GM12872 (cell line): Measurements from ENCODE around the gene CFAP46.

Experiments used
- TF ChIP-seq, protein P1 (sequence below): IDR thresholded peaks from 3 replicates; pipeline ENCODE4 v1.5.1; 2011; ENCODE audit warnings: low read depth, mild to moderate bottlenecking, low read length, moderate library complexity; ENCODE audit not compliant: insufficient read depth

Gene CFAP46

DNA sequence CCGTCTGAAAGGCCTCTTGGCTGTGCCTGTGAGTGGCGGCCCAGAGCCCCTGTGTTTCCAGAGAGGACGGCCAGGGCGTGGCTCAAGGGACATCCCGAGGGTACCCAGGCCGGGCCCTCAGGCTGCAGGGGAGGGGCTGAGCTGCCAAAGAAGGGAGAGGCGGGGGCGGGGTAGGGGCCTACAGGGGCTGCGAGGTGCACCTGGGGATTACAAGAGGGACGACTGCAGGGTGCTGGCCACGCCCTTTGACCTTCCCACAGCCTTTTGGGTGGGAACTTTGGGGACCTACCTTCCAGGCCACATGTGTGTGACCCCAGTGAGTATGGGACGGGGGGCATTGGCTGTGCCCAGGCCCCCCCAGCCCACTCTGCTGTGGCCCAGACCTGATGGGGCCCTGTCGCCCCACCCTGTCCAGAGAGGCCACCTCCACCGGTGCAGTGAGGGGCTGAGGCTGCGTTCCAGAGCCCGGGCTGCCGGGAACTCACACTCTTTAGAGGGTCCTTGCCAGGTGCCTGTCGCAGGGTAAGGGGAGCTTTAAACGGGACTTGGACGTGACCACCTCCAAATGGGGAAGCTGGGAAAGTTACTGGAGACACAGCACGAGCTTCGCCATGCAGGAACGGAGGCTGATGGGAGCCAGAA is 137.5 kb downstream of the CFAP46 start:
- TF ChIP-seq, protein P1, sequence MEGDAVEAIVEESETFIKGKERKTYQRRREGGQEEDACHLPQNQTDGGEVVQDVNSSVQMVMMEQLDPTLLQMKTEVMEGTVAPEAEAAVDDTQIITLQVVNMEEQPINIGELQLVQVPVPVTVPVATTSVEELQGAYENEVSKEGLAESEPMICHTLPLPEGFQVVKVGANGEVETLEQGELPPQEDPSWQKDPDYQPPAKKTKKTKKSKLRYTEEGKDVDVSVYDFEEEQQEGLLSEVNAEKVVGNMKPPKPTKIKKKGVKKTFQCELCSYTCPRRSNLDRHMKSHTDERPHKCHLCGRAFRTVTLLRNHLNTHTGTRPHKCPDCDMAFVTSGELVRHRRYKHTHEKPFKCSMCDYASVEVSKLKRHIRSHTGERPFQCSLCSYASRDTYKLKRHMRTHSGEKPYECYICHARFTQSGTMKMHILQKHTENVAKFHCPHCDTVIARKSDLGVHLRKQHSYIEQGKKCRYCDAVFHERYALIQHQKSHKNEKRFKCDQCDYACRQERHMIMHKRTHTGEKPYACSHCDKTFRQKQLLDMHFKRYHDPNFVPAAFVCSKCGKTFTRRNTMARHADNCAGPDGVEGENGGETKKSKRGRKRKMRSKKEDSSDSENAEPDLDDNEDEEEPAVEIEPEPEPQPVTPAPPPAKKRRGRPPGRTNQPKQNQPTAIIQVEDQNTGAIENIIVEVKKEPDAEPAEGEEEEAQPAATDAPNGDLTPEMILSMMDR, result no peak

DNA sequence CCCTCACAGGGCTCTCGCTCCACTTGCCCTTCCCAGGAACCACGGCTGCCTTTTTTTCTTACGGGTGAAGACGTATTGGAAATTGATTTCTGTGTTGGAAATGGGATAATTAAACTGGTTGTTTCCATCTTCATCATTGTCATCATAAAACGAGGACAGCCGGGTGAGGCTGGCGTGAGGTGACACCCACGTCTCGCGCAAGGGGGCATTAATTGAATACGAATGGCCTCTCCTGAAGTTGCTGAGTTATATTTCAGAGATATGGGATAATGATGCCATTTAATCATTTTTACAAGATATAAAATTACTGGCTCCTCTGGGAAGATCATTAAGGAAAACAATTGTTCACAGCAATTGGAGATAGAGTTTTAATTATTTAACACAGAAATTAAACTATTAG is 138.1 kb downstream of the CFAP46 start:
- TF ChIP-seq, protein P1, result no peak

DNA sequence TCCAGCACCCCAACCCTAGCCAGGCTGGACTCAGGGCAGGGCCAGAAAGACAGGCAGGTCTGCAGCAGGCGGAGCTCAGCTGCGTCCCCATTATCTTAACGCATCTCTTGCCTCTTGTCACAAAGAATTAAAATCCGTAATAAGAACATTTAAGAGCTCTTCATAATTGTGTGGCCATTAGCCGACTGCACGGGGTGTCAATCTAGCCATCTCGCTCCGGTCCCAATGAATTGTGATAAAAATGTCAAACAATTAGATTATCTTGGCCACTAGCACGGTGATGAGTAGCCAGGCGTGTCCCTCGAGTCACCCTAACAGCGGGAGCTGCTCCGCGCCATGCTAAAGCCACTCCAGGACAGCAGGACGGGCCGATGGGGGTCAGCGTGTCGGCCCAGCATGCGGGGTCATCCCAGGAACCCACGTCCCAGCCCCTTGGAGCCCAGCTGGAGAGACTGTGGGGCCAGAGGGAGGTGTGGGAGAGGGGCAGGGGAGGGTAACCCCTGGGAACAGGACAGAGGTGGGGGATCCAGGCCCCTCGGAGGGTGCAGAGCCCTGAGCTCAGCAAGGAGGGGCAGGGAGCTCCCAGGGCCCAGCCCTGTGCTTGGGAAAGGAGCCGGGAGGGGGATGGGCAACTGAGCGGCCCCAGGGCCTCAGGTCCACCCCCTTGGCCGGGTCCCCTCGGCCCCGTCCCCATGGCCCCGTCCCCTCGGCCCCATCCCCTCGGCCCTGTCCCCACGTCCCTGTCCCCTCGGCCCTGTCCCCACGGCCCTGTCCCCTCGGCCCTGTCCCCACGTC is 138.8 kb downstream of the CFAP46 start:
- TF ChIP-seq, protein P1, result no peak

DNA sequence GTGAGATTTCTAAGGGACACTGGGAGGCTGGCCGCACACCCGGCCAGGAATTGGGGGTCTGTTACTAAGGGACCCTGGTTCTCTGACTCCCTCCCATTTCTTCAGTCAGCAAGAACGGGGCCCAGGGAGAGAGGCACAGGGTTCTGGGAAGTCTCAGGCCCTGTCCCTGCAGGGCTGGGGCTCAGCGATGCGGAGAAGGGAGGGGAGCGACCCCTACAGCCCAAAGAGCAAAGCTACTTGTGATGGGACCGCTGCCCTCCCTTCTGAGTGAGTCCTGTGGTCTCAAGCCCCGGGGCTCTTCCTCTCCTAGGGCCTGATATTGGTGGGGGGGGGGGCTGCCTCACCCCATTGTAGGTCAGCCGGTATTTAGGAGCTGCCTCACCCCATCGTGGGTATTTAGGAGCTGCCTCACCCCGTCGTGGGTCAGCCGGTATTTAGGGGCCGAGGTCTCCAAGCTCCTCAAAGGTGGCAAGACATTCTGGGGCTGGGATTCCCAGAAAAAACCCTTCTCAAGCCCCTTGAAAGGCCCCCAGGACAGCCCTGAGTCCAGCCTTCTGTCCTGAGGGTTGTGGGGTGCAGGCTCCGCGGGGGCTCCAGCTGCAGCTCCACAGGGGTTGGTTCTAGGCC is 139.6 kb downstream of the CFAP46 start:
- TF ChIP-seq, protein P1, result no peak

DNA sequence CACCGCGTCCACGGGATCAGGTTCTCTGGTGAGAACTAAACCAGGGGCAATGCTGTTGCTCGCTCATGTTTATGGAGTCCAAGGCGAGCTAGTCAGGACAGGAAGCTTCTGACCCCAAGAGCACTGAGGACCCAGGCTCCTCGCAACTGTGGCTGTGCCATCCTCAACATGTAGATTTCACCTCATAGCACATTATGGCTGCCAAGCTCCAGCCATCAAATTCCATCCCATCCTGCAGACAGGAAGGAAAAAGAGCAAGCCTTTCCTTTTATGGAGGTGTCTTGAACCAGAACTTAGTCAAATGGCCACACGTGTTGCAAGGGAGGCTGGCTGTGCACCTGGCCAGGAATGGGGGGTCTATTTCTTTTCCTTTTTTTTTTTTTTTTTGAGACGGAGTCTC is 140.3 kb downstream of the CFAP46 start:
- TF ChIP-seq, protein P1, result no peak

DNA sequence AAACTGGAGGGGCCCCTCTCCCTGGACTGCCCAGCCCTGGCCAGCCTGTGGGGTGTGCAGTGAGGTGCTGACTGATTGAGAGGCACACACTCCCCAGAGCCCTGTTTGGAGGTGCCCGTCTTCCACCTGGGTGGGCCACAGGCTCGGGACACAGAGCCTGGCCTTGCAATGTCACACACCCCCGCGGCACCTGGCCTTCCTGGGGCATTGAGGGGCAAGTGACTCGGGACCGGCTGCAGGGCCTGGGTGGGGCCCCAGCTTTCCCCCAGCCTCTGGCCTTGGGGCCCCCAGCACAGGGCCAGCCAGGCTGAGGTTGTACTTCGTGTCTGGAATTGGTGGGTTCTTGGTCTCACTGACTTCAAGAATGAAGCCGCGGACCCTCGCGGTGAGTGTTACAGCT is 142.5 kb downstream of the CFAP46 start:
- TF ChIP-seq, protein P1, result no peak

DNA sequence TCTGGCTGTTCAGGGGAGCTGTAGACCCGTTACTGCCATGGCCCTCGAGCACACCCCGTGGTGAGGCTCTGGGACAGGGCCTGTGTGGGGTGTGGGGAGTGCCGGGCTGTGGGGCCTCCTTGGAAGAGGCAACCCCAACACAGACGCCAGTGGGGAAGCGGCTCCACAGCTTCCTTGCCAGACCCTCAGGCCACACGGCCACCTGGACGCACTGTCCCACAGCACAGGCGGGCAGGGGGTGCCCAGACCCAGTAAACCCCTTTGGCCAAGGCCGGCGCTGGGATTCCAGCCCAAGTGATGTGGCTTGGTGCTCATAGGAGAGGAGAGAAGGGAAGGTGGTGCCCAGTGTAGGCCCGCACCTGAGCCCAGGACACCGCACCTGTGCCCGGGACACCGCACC is 143.5 kb downstream of the CFAP46 start:
- TF ChIP-seq, protein P1, result no peak
